ENCODE measurements around the gene HYCC1. TPM values are rescaled to one million over a fixed set of nuclear protein-coding genes. Genes with fewer than 3 reads are reported as not detected.

The HYCC1 gene
- total and polyA plus RNA-seq, 9 of the 15 experiments (the other 6 are each of a cell fraction or from before 2014, with no cell fraction given), result 11.2 to 40.6 (median 37.9) TPM

GRCh38 chr7:22985436-22985835 lies 28.5 kb downstream of the HYCC1 start:
- H3K4me2 ChIP-seq (ENCODE audit: insufficient read depth, low read length), result no peak overlapping the region
- no peak overlapping the region for H2AFZ ChIP-seq (ENCODE audit: low read depth, low read length)
- peaks cover 4% of the 10 kb centered on the region; the same call in 1 of the 3 replicates for H3K79me2 ChIP-seq (ENCODE audit: control insufficient read depth, insufficient read depth, low read length)
- CTCF ChIA-PET (ENCODE audit: low intra/inter-chr PET ratio), result no interaction called here
- intact Hi-C loops (cut with micrococcal nuclease) (no loop called here), in situ Hi-C loops (cut with MboI) (no loop called here)
- POLR2A ChIA-PET, result interaction anchor here (1.1 to 1.2 kb wide), 2 partner anchors 9 to 17 kb away, joined by 3 read pairs; no protein-coding TSS in a partner anchor
- H3K27ac ChIP-seq (ENCODE audit: extremely low read depth, low read depth, low read length), result no peak overlapping the region
- FAIRE-seq (no peak), DNase-seq (ENCODE audit: extremely low read depth in 1 of 4, low spot score in 3 of 4) (no peak), ATAC-seq (no peak)
- no peaks in the 10 kb centered on the region for H3K27me3 ChIP-seq (ENCODE audit: control insufficient read depth in 2 of 2, insufficient read depth in 2 of 2, low read length in 2 of 2)
- H3K4me3 ChIP-seq, result no peak overlapping the region
- no peaks in the 10 kb centered on the region for H3K9me1 ChIP-seq (ENCODE audit: control insufficient read depth, insufficient read depth, low read length)
- no peaks in the 10 kb centered on the region for H4K20me1 ChIP-seq (replicated peaks; ENCODE audit: control insufficient read depth, insufficient read depth, low read length)
- H3K4me1 ChIP-seq (replicated peaks in 1 of 2; ENCODE audit: control insufficient read depth in 2 of 2, insufficient read depth in 2 of 2, low read length in 2 of 2), result no peaks in the 10 kb centered on the region
- H3K9ac ChIP-seq (ENCODE audit: insufficient read depth in 1 of 2, low read depth in 2 of 2, low read length in 2 of 2), result no peak overlapping the region
- no TSS peak for BruUV-seq (replicated peaks)
- H3K9me3 ChIP-seq (replicated peaks; ENCODE audit: control insufficient read depth, insufficient read depth, low read depth, low read length), result no peaks in the 10 kb centered on the region
- no peak for TF ChIP-seq ZBTB43 (CRISPR knock-in tag; IDR thresholded peaks at IDR 0.05)
- peaks cover 9% of the 10 kb centered on the region; the same call in 2 of the 3 replicates for H3K36me3 ChIP-seq (ENCODE audit: control insufficient read depth, insufficient read depth, low read length)
- 96% methylated on average over 5 of the region's 5 CpGs for WGBS (ENCODE audit: insufficient coverage, low coverage, missing lambda C conversion rate)

GRCh38 chr7:22983257-22983855 lies 30.6 kb downstream of the HYCC1 start:
- ChIA-PET POLR2A (interaction anchor here (1.3 kb wide), 1 partner anchor 18 kb away, joined by 3 read pairs; no protein-coding TSS in a partner anchor), CTCF (ENCODE audit: low intra/inter-chr PET ratio) (no interaction called here)
- H4K20me1 ChIP-seq (replicated peaks; ENCODE audit: control insufficient read depth, insufficient read depth, low read length), result no peaks in the 10 kb centered on the region
- DNase-seq (ENCODE audit: extremely low read depth in 1 of 4, low spot score in 3 of 4) (no peak), ATAC-seq (no peak), FAIRE-seq (no peak)
- no peak overlapping the region for H3K27ac ChIP-seq (ENCODE audit: extremely low read depth, low read depth, low read length)
- H3K9me3 ChIP-seq (replicated peaks; ENCODE audit: control insufficient read depth, insufficient read depth, low read depth, low read length), result no peaks in the 10 kb centered on the region
- BruUV-seq (replicated peaks), result no TSS peak
- H3K4me1 ChIP-seq (replicated peaks in 1 of 2; ENCODE audit: control insufficient read depth in 2 of 2, insufficient read depth in 2 of 2, low read length in 2 of 2), result peaks cover 0 to 2% of the 10 kb centered on the region in 2 experiments; a peak in 1 of 5 replicates
- no peak overlapping the region for H2AFZ ChIP-seq (ENCODE audit: low read depth, low read length)
- peaks cover 3% of the 10 kb centered on the region; the same call in 1 of the 3 replicates for H3K36me3 ChIP-seq (ENCODE audit: control insufficient read depth, insufficient read depth, low read length)
- H3K27me3 ChIP-seq (ENCODE audit: control insufficient read depth in 2 of 2, insufficient read depth in 2 of 2, low read length in 2 of 2), result no peaks in the 10 kb centered on the region
- intact Hi-C loops (cut with micrococcal nuclease), result no loop called here
- H3K79me2 ChIP-seq (ENCODE audit: control insufficient read depth, insufficient read depth, low read length), result no peaks in the 10 kb centered on the region
- no peaks in the 10 kb centered on the region for H3K9me1 ChIP-seq (ENCODE audit: control insufficient read depth, insufficient read depth, low read length)
- H3K9ac ChIP-seq (ENCODE audit: insufficient read depth in 1 of 2, low read depth in 2 of 2, low read length in 2 of 2), result no peak overlapping the region
- H3K4me2 ChIP-seq (ENCODE audit: insufficient read depth, low read length), result no peak overlapping the region
- H3K4me3 ChIP-seq, result no peak overlapping the region
- in situ Hi-C loops (cut with MboI), result no loop called here
- WGBS (ENCODE audit: insufficient coverage, low coverage, missing lambda C conversion rate), result 92% methylated on average over 6 of the region's 6 CpGs
- no peak for TF ChIP-seq GABPB2 (CRISPR knock-in tag; conservative IDR thresholded peaks at IDR 0.05)
- TF ChIP-seq ELF2 (CRISPR knock-in tag; IDR thresholded peaks at IDR 0.05), result no peak
- TF ChIP-seq ZBTB7A (IDR thresholded peaks at IDR 0.05; ENCODE audit: borderline replicate concordance, control insufficient read depth, low read depth, low read length), result no peak
- no peak for TF ChIP-seq ZNF512 (tag; IDR thresholded peaks at IDR 0.05)
- TF ChIP-seq ZNF121 (CRISPR knock-in tag; conservative IDR thresholded peaks at IDR 0.05), result no peak
- TF ChIP-seq BCL6 (CRISPR knock-in tag; IDR thresholded peaks at IDR 0.05), result no peak
- no peak for TF ChIP-seq SFPQ (IDR thresholded peaks at IDR 0.05; ENCODE audit: low read depth, low read length)
- no peak for TF ChIP-seq ETV1 (tag; conservative IDR thresholded peaks at IDR 0.05; ENCODE audit: low read depth)
- no peak for TF ChIP-seq MTA2 (IDR thresholded peaks at IDR 0.05; ENCODE audit: low read depth)

Data from K562 (cell line).